ENCODE data around the gene PATJ. TPM values are rescaled to one million over a fixed set of nuclear protein-coding genes. Genes with fewer than 3 reads are reported as not detected.
"Not testable (repeated sequence)": the region's sequence is repeated elsewhere in the genome, so short reads cannot be mapped to it uniquely, and the experiment has no call there.

Gene PATJ
- total RNA-seq, 4 donors from 2014 or later: 10.6 to 44.8 (median 26.1) TPM

DNA sequence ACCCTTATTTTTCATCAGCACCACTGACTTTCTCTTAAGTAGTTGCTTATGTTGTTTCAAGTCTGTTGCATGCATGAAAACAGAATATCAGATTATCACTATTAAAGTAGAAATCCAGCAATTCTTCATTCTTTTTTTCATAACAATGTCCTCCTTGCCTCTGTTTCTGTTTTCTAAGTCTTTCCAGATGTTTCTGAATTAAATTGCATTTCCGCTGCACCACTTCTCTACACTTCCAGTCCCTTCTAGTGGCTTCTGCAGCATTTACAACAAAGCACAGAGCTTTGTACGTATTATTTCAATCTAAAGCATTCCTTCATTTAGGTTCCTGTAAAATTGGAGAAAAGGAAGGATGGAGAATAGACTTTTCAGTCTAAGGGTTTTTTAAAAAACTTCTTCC, 42.4 kb downstream of the PATJ start:
- peaks cover 0 to 3% of the 10 kb centered on the region in 2 donors for H3K4me1 ChIP-seq
- no peaks in the 10 kb centered on the region for H3K36me3 ChIP-seq
- no peaks in the 10 kb centered on the region for H3K27me3 ChIP-seq
- no peak for DNase-seq
- H3K4me3 ChIP-seq: no peak overlapping the region
- TF ChIP-seq POLR2A (IDR thresholded peaks at IDR 0.05): no peak
- TF ChIP-seq, protein P1, sequence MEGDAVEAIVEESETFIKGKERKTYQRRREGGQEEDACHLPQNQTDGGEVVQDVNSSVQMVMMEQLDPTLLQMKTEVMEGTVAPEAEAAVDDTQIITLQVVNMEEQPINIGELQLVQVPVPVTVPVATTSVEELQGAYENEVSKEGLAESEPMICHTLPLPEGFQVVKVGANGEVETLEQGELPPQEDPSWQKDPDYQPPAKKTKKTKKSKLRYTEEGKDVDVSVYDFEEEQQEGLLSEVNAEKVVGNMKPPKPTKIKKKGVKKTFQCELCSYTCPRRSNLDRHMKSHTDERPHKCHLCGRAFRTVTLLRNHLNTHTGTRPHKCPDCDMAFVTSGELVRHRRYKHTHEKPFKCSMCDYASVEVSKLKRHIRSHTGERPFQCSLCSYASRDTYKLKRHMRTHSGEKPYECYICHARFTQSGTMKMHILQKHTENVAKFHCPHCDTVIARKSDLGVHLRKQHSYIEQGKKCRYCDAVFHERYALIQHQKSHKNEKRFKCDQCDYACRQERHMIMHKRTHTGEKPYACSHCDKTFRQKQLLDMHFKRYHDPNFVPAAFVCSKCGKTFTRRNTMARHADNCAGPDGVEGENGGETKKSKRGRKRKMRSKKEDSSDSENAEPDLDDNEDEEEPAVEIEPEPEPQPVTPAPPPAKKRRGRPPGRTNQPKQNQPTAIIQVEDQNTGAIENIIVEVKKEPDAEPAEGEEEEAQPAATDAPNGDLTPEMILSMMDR (IDR thresholded peaks at IDR 0.05): no peak
- H3K27ac ChIP-seq: no peak overlapping the region
- H3K9me3 ChIP-seq: no peaks in the 10 kb centered on the region
- intact Hi-C loops (cut with DNase I; ENCODE audit: low total_unique reads): no loop called here

DNA sequence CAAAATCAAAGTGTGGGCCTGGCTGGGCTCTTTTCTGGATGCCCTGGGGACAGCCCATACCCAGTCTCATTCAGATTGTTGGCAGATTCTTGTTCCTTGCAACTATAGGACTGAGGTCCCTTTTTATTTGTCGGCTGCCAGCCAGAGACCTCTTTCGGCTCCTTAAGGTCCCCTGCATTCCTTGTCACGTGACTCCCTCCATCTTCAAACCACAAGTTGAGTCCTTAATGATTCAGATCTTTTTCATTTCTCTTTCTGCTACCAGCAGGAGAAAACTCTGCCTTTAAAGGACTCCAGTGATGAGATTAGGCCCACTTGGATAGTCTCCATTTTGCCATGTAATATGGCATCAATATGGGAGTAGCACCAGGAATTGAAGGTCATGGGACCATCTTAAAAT, 48.6 kb downstream of the PATJ start:
- Histone ChIP-seq H3K27ac (no peak overlapping the region), H3K9me3 (no peaks in the 10 kb centered on the region), H3K27me3 (no peaks in the 10 kb centered on the region), H3K36me3 (no peaks in the 10 kb centered on the region), H3K4me1 (no peaks in the 10 kb centered on the region), H3K4me3 (no peak overlapping the region)
- intact Hi-C loops (cut with DNase I; ENCODE audit: low total_unique reads): no loop called here
- TF ChIP-seq POLR2A (IDR thresholded peaks at IDR 0.05): no peak
- TF ChIP-seq, protein P1 (IDR thresholded peaks at IDR 0.05): no peak
- DNase-seq: no peak

GRCh38 chr1:61797045-61797755, 54.9 kb downstream of the PATJ start:
- Histone ChIP-seq H3K9me3 (no peaks in the 10 kb centered on the region), H3K4me1 (no peaks in the 10 kb centered on the region), H3K27ac (no peak overlapping the region), H3K36me3 (no peaks in the 10 kb centered on the region), H3K27me3 (no peaks in the 10 kb centered on the region), H3K4me3 (no peak overlapping the region)
- intact Hi-C loops (cut with DNase I; ENCODE audit: low total_unique reads): no loop called here
- TF ChIP-seq, protein P1 (IDR thresholded peaks at IDR 0.05): no peak
- no peak for TF ChIP-seq POLR2A (IDR thresholded peaks at IDR 0.05)
- no peak for DNase-seq

DNA sequence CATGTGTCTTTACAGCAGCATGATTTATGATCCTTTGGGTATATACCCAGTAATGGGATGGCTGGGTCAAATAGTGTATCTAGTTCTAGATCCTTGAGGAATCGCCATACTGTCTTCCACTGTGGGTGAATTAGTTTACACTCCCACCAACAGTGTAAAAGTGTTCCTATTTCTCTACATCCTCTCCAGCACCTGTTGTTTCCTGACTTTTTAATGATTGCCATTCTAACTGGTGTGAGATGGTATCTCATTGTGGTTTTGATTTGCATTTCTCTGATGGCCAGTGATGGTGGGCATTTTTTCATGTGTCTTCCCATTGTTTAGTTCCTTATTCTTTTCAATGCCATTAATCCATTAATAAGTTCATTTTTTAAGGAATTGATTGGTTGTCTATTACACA, 58.8 kb downstream of the PATJ start:
- H3K4me1 ChIP-seq; H3K36me3 ChIP-seq; H3K4me3 ChIP-seq; H3K27me3 ChIP-seq; H3K27ac ChIP-seq; H3K9me3 ChIP-seq; intact Hi-C loops (cut with DNase I; ENCODE audit: low total_unique reads); DNase-seq: not testable (repeated sequence)

DNA sequence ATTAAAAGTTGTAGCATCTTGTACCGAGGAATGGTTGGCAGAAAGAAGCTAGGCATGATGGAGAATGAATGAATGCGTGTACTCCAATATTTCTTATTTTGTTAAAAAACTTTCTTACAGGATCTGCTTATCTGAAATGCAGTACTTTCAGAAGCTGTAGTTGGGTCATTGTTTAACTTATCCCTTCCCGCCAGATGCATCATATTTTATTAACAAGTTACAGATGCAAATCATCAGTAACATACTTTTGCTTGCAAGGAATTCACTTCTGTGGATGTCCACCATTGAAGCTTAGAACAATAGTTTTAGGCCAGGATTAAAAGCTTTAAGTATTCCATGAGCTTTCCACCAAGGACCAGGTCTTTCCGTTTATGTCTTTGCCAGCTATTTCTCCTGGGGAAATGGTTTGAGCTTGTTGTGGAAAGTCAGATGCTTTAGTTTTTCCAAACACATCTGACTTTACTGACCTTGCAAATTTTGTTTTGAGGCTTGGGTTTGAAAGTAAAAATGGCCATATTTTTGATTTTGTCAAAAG, 65.4 kb downstream of the PATJ start:
- Histone ChIP-seq H3K9me3 (no peaks in the 10 kb centered on the region), H3K36me3 (no peaks in the 10 kb centered on the region), H3K27me3 (no peaks in the 10 kb centered on the region), H3K27ac (no peak overlapping the region), H3K4me1 (no peaks in the 10 kb centered on the region), H3K4me3 (no peak overlapping the region)
- no peak for DNase-seq
- intact Hi-C loops (cut with DNase I; ENCODE audit: low total_unique reads): no loop called here
- TF ChIP-seq, protein P1 (IDR thresholded peaks at IDR 0.05): no peak
- no peak for TF ChIP-seq POLR2A (IDR thresholded peaks at IDR 0.05)
